Testis (tissue), 2 donors: ENCODE measurements around the gene ARSH.

Experiments used
- CTCF ChIP-seq, 3 experiments: fragments of 450-650 bp in 2 of 3; fragments of 200-600 bp in 1 of 3; sonication (generic) in 1 of 3; IDR thresholded peaks; one replicate each; pipeline ENCODE4 v1.5.1; 2016 to 2019; ENCODE audit warnings: antibody characterized with exemption in 3 of 3, mild to moderate bottlenecking in 2 of 3, moderate library complexity in 1 of 3
- POLR2A ChIP-seq: fragments of 450-650 bp; IDR thresholded peaks from one replicate; pipeline ENCODE4 v1.6.1; 2017; ENCODE audit warnings: antibody characterized with exemption, mild to moderate bottlenecking, moderate library complexity

GRCh38 chrX:3076416-3076991 lies 70.2 kb downstream of the ARSH start:
- no peak for TF ChIP-seq CTCF (IDR thresholded peaks at IDR 0.05)
- no peak for TF ChIP-seq POLR2A
